GM11168 (cell line): ENCODE measurements around the gene CTU2.
"Not testable (repeated sequence)": the region's sequence is repeated elsewhere in the genome, so short reads cannot be mapped to it uniquely, and the experiment has no call there.

Experiments
- in situ Hi-C: fragments of 300-500 bp; cut with MboI; formaldehyde crosslinking; loops from one replicate; pipeline ENCODE4 v1.12.0; 2022; ENCODE audit warnings: low sequenced_read_pairs; ENCODE audit not compliant: unreplicated experiment

Gene CTU2

DNA sequence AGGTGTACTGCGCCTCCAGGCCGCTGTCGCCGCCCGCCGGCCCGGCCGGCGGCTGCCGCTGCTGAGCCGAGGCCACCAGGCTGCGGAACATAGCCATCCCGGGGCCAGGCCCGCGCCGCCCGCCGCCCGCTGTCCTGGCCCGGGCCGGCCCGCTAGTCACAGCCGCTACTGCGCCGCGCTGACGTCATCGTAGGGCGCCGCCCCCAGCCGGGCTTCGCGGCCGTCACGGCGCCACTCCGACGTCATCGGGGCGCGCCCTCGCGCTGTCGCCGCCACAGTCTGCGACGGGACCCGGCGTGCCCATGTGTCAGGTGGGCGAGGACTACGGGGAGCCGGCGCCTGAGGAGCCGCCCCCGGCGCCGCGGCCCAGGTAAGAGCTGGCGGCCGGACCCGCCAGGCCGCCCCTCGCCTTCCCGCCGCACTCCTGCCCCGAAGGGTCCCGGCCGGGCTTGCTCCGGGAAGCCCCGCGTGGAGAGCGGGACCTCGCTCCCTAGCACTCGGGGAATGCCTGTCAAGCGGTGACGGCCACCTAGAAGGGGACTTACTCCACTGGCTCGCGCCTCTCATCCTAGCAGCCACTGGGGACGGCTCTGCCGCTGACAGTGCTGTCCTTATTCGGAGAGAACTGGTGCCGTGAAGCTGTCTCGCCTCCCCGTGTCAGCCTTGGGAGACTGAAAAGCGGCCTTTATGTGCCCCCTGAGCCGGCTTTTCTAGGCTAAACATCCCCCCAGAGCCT is at the start of gene CTU2, which contains the start of gene RNF166:
TSS of gene CTU2 (plus strand) at position 275 of the 736 bp plus-strand sequence. CDS start at position 303, 28 bp downstream.
TSS of gene RNF166 (minus strand) at position 180 of the 736 bp plus-strand sequence. CDS start at position 97, 83 bp downstream.
- in situ Hi-C loops = no loop called here

DNA sequence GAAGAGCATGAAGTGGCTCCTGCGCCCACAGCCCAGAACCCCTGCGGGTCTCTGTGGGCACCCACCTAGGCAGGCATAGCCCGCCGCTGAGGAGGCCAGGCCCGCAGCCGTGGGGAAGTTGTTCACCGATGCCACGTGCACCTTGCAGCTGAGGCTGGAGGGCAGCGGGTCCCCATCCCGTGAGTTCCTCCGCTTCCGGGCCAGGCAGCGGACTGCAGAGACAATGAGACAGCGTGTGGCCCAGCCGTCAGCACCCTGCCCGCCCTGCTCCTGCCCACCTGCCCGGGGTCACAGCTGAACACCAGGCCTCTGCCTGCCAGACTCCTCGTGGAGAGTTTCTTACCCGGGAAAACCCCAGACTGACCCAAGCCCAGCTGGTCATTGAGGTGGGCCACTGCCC is 48.9 kb upstream of the CTU2 start:
- in situ Hi-C loops = no loop called here

- in situ Hi-C loops = no loop called here
These were observed 47.6 kb upstream of the CTU2 start for GRCh38 chr16:88658714-88659113.

DNA sequence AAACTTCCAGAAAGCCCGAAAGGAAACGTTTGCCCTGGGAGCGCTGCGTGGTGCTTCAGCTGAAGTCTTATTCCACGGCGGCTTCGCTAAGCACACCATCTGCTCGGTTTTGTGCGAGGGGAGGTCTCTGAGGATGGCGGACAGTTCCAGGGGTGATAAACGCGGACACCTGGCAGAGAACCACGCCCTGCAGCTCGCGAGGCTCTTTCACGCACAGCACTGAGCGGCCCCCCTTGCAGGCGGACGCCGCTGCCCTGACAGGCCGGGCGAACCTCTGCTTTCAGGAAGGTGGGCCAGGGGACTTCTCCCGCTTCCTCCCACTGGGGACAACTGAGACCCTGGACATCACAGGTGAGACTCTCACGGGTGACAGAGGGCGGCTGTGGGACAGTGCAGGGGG is 47.1 kb upstream of the CTU2 start:
- in situ Hi-C loops = no loop called here

DNA sequence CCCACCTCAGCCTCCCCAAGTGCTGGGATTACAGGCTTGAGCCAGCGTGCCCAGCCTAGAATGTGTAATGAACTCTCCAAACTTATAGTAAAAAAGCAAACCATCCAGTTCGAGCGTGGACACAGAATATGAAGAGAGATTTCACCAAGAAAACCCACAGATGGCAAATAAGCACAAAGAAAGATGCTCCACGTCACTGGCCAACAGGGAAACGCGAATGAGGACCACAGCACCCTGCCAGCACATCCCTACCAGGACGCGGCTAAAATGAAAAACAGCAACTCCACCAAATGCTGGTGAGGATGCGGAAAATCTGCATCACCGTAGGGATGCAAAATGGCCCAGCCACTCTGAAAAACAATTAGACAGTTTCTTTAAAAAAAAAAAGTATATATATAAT is 44.8 kb upstream of the CTU2 start:
- in situ Hi-C loops = no loop called here

GRCh38 chr16:88662222-88662842 is 44.0 kb upstream of the CTU2 start:
- in situ Hi-C loops = no loop called here

DNA sequence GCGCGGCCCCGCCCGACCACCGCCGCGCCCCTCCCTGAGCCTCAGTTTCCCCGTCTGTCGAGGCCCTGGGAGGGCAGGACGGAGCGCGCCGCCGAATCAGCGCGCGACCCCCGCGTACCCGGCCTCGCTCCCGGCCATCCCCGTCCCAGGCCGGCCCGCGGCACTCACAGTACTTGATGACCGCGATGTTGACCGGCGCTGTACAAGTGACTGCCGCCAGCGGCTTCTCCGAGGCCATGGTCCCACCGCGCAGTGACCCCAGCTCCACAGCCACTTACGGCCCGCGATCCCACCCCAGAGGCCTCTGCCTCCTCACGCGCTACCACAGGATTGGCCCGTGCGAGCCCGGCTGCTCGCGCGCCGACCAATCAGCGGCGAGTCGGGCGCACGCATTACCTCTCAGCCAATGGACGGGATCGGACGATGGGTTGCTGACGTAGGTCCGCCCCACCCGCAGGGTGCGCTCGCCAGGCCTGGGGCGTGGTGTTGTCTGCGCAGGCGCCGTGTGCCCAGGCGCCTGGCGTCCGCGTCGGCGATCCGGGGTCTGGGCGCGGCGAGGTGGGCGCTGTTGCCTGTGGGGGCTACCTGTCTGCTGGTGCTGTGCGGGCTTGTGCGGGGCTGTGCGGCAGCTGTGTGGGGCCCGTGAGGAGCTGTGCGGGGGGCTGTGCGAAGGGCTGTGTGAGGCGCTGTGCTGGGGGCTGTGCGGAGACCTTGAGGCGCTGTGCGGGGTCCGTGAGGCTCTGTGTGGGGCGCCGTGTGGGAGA is 43.3 kb upstream of the CTU2 start, which contains the start of gene MVD:
TSS of gene MVD (minus strand) at position 249 of the 764 bp plus-strand sequence. CDS start at position 238, 11 bp downstream.
- in situ Hi-C loops = no loop called here

DNA sequence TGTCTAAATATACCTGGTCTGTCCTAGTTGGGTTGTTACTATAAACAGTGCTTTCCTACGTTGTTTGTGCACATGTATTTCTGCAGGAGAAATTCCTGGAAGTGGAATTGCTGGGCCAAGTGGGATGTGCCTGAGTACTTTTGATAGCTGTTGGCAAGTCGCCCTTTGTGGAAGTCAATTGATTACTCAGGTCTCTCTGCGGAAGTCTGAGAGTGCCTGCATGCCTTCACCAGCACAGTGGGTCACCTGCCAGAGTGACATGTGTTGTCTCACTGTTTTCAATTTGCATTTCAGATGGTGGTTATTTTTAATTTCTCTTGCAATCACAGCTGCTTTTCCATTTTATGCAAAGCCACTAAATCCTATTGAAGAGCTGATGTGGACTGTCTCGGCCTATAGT is 41.2 kb upstream of the CTU2 start:
- in situ Hi-C loops = no loop called here

GRCh38 chr16:88665570-88665969 is 40.7 kb upstream of the CTU2 start:
- in situ Hi-C loops = no loop called here

GRCh38 chr16:88667461-88667860 is 38.8 kb upstream of the CTU2 start:
- in situ Hi-C loops = no loop called here

DNA sequence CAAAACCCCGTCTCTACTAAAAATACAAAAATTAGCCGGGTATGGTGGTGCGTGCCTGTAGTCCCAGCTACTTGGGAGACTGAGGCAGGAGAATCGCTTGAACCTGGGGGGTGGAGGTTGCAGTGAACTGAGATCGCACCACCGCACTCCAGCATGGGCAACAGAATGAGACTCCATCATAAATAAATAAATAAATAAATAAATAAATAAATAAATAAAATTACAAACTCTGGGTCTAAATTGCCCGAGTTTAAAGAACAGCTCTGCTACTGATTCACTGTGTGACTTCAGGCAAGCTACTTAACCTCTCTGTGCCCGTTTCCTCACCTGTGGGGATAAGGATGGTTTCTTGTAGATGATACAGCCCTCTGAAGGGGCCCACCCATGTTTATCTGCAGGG is 36.8 kb upstream of the CTU2 start:
- in situ Hi-C loops = not testable (repeated sequence)

GRCh38 chr16:88669980-88670379 is 36.3 kb upstream of the CTU2 start:
- in situ Hi-C loops = no loop called here

DNA sequence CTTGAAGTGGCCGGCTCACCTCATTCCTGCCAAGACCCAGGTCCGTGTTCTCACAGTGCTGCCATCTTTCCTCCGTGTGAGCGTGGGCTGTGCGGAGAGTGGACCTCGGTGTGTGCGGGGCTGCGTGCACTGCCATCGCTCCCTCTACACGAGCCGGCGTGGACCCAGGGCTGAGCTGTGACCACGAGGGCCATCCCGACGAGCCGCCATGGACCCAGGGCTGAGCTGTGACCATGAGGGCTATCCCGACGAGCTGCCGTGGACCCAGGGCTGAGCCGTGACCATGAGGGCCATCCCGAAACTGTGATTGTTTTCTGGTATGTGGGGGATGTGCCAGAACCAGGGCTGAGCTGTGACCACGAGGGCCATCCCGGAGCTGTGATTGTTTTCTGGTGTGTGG is 34.5 kb upstream of the CTU2 start:
- in situ Hi-C loops = no loop called here

GRCh38 chr16:88672776-88673175 is 33.5 kb upstream of the CTU2 start:
- in situ Hi-C loops = no loop called here

DNA sequence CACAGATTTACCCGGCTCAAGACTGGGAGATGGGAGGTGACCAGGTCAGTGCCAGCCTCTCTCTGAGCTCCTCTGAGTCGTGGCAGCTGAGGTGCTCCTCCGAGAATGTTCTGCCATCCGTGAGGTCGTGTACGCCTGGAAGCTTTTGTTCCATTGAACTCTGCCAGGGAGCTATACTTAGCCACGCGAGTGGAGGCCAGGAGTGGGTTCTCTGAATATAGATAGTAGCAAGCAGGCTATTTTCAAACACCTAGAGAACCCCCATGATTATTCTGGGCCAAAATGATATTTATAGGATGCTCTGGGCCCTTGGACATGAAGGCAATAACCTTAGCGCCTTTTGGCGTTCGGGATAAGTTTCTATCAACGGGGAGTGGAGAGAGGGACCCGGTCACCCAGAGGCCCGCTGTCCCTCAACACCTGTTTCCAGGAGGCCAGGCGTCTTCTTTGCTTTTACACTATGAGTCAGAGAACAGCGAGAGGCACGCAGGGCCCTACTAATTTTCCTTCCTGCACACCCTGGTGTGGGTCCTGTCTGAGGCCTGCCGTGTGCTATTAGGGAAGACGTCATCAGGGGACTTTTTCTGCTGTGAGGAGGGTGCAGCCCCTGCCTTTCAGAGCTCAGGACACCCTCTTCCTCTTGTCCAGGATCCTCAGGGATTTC is 32.5 kb upstream of the CTU2 start:
- in situ Hi-C loops = no loop called here

DNA sequence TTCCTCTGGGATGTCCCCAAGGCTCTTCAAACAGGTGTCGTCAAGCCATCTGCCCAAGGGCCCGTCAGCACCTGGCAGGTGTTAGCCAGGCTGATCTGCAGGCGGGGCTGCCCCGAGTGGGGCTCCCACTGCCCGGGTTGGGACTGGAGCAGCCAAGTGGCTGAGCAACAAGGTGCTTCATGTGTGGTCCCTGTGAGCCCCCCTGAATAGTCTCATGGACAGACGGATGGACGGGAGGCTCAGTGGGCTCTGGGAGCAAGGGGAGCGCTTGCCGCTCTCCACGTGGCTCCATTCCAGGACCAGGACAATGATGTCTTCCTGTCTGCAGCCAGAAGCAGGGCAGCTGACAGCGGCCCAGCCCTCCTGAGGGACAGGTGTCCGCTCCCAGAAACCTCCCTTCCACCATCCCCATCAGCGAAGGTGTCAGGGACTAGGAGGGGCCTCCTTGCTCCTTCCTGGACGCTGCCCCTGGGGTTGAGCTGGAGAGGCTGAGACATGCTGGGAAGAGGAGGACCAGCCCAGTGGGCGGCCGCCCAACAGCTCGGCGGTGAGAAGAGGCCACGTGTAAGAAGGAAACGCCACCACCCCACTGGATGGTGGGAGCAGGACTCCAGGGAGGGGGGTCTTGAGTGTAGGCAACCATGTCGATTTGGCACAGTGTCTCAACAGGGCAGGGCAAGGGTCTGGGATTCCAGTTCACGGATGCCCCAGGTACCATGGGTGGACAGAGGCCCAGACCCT is 29.6 kb upstream of the CTU2 start:
- in situ Hi-C loops = no loop called here

DNA sequence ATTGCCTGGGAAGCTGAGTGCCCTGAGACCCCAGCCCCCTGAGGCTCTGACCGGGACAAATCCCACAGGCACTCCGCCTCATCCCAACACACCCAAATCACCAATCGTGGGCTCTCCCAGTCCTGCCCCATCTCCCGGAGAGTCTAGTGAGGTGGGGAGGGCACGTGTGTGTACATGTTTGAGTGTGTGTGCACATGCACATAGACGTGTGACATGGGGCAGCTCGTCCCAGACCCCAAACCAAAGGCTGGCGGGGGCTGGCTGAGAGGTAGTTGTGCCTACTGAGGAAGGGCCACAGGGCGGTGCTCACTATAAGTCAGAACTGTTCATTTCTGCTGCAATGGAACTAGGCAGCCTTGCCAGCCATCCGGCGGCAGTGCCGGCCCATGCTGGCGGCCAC is 28.6 kb upstream of the CTU2 start:
- in situ Hi-C loops = no loop called here

DNA sequence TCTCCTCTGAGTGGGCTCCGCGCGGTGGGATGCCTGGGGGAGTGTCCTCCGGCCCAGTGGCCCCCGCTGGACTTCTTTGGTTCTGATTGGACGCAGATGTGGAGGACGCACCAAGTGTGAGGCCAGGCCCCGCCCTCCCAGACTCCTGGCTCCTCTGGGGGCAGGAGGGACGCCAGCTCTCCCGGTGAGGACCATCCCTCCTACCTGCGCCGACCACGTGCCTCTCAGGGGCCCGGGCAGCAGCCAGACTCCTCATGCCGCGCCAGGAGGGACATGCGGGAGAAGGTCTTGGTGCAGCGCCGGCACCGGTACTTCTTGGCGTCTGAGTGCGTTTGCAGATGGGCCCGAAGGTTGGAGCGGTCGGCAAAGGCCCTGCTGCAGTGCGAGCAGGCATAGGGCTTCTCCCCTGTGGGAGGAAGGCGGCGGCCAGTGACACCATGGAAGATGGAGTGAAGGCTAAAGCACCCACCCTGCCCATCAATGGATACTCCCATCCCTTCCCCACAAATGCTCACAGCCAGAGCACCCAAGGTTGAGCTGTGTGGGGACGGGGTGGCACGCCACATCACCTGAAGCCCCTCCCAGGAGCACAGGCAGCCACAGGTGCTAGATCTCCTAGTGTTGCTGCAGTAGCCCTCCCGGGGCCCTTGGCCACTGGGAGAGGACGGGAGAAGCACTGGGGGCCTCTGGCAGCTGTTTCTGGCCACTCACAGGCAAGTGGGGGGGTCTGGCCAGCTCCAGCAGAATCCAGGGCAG is 27.9 kb upstream of the CTU2 start:
- in situ Hi-C loops = no loop called here

- in situ Hi-C loops = no loop called here
These were observed 25.7 kb upstream of the CTU2 start for GRCh38 chr16:88680554-88681083.
